ENCODE data around the gene NAA40.
"Not testable (repeated sequence)": the region's sequence is repeated elsewhere in the genome, so short reads cannot be mapped to it uniquely, and the experiment has no call there.

Gene NAA40

GRCh38 chr11:63939397-63939891 is 642 bp downstream of the NAA40 start:
- DNase-seq (ENCODE audit: low read depth in 2 of 2), result no peak

- DNase-seq (ENCODE audit: low read depth in 2 of 2), result no peak
These were observed 2.0 kb downstream of the NAA40 start for GRCh38 chr11:63940786-63941185.

- DNase-seq (ENCODE audit: low read depth in 2 of 2), result no peak
These were observed 3.1 kb downstream of the NAA40 start for GRCh38 chr11:63941901-63942300.

- DNase-seq (ENCODE audit: low read depth in 2 of 2), result no peak
These were observed 4.0 kb downstream of the NAA40 start for GRCh38 chr11:63942803-63943202.

GRCh38 chr11:63944987-63945386 is 6.2 kb downstream of the NAA40 start:
- no peak for DNase-seq (ENCODE audit: low read depth in 2 of 2)

GRCh38 chr11:63945477-63946163 is 6.8 kb downstream of the NAA40 start:
- DNase-seq (ENCODE audit: low read depth in 2 of 2), result peak in 1 of 2 donors; percentile 34

GRCh38 chr11:63951779-63952536 is 13.2 kb downstream of the NAA40 start:
- DNase-seq (ENCODE audit: low read depth in 2 of 2), result no peak

GRCh38 chr11:63952570-63952969 is 13.8 kb downstream of the NAA40 start:
- no peak for DNase-seq (ENCODE audit: low read depth in 2 of 2)

GRCh38 chr11:63958008-63958407 is 19.2 kb downstream of the NAA40 start:
- no peak for DNase-seq (ENCODE audit: low read depth in 2 of 2)

- no peak for DNase-seq (ENCODE audit: low read depth in 2 of 2)
These were observed 23.0 kb downstream of the NAA40 start for GRCh38 chr11:63961608-63962412.

- DNase-seq (ENCODE audit: low read depth in 2 of 2), result not testable (repeated sequence)
These were observed 25.1 kb downstream of the NAA40 start for GRCh38 chr11:63963895-63964294.

- no peak for DNase-seq (ENCODE audit: low read depth in 2 of 2)
These were observed 27.6 kb downstream of the NAA40 start for GRCh38 chr11:63966444-63966843.

GRCh38 chr11:63969461-63969860 is 30.7 kb downstream of the NAA40 start:
- DNase-seq (ENCODE audit: low read depth in 2 of 2), result no peak

GRCh38 chr11:63970902-63971301 is 32.1 kb downstream of the NAA40 start:
- DNase-seq (ENCODE audit: low read depth in 2 of 2), result no peak

- DNase-seq (ENCODE audit: low read depth in 2 of 2), result not testable (repeated sequence)
These were observed 35.1 kb downstream of the NAA40 start for GRCh38 chr11:63973912-63974258.

GRCh38 chr11:63974259-63975143 is 35.7 kb downstream of the NAA40 start, which contains the start of gene COX8A:
Gene COX8A (plus strand): TSS chr11:63974620. CDS start chr11:63974681, 61 bp downstream.
- peak; percentile 78 to 82 for DNase-seq (ENCODE audit: low read depth in 2 of 2)

GRCh38 chr11:63978551-63979239 is 39.9 kb downstream of the NAA40 start:
- no peak for DNase-seq (ENCODE audit: low read depth in 2 of 2)

GRCh38 chr11:63979426-63979825 is 40.6 kb downstream of the NAA40 start:
- no peak for DNase-seq (ENCODE audit: low read depth in 2 of 2)

GRCh38 chr11:63985812-63986155 is 47.0 kb downstream of the NAA40 start:
- DNase-seq (ENCODE audit: low read depth in 2 of 2), result peak in 1 of 2 donors; percentile 39

- peak; percentile 61 to 72 for DNase-seq (ENCODE audit: low read depth in 2 of 2)
These were observed 47.5 kb downstream of the NAA40 start, which contains the start of gene OTUB1 for GRCh38 chr11:63986156-63986931. Gene OTUB1 (plus strand): TSS chr11:63986438. CDS start chr11:63986457, 19 bp downstream.
